NCI-H2171 treated with DMSO at 0.1 percent for 48 hours (cell line): ENCODE results near the gene ZFR.

ENCODE experiments used
- DNase-seq: peaks from one replicate; lab custom pipeline; 2025; lab: John Stamatoyannopoulos, UW

Gene ZFR

GRCh38 chr5:32444431-32445286 lies at the start of gene ZFR:
ZFR (minus strand) TSS chr5:32444740; CDS start chr5:32444658, 82 bp downstream.
- peak; percentile 96 for DNase-seq

GRCh38 chr5:32490972-32491557 lies 46.5 kb upstream of the ZFR start:
- DNase-seq = no peak

- DNase-seq = peak; percentile 93
Measured at GRCh38 chr5:32489791-32490562, 45.4 kb upstream of the ZFR start.

- no peak for DNase-seq
Measured at GRCh38 chr5:32487424-32487823, 42.9 kb upstream of the ZFR start.

GRCh38 chr5:32487008-32487407 lies 42.5 kb upstream of the ZFR start:
- no peak for DNase-seq

GRCh38 chr5:32482193-32482592 lies 37.7 kb upstream of the ZFR start:
- no peak for DNase-seq

- DNase-seq = no peak
Measured at GRCh38 chr5:32479096-32479495, 34.6 kb upstream of the ZFR start.

GRCh38 chr5:32476891-32477290 lies 32.4 kb upstream of the ZFR start:
- no peak for DNase-seq

- DNase-seq = peak; percentile 81
Measured at GRCh38 chr5:32475334-32476097, 31.0 kb upstream of the ZFR start.

- peak; percentile 83 for DNase-seq
Measured at GRCh38 chr5:32474209-32474854, 29.8 kb upstream of the ZFR start.

GRCh38 chr5:32473072-32473471 lies 28.5 kb upstream of the ZFR start:
- no peak for DNase-seq

- no peak for DNase-seq
Measured at GRCh38 chr5:32471784-32472183, 27.2 kb upstream of the ZFR start.

- no peak for DNase-seq
Measured at GRCh38 chr5:32465076-32465475, 20.5 kb upstream of the ZFR start.

GRCh38 chr5:32462618-32463017 lies 18.1 kb upstream of the ZFR start:
- DNase-seq = no peak

GRCh38 chr5:32461441-32462120 lies 17.0 kb upstream of the ZFR start:
- no peak for DNase-seq

GRCh38 chr5:32460702-32461101 lies 16.2 kb upstream of the ZFR start:
- DNase-seq = no peak

GRCh38 chr5:32458880-32459495 lies 14.4 kb upstream of the ZFR start:
- DNase-seq = no peak

- no peak for DNase-seq
Measured at GRCh38 chr5:32455311-32455710, 10.8 kb upstream of the ZFR start.

- DNase-seq = no peak
Measured at GRCh38 chr5:32454821-32455220, 10.3 kb upstream of the ZFR start.

- DNase-seq = no peak
Measured at GRCh38 chr5:32453916-32454315, 9.4 kb upstream of the ZFR start.
